Midbrain (tissue), 1 donor: ENCODE measurements around the gene MRPS2.
"Not testable (repeated sequence)": the region's sequence is repeated elsewhere in the genome, so short reads cannot be mapped to it uniquely, and the experiment has no call there.

ENCODE experiments used
- DNase-seq: peaks from one replicate; lab custom pipeline; 2025; lab: John Stamatoyannopoulos, UW

MRPS2 gene

GRCh38 chr9:135531096-135531495, 30.6 kb downstream of the MRPS2 start:
- no peak for DNase-seq

GRCh38 chr9:135533113-135533512, 32.6 kb downstream of the MRPS2 start:
- no peak for DNase-seq

GRCh38 chr9:135533674-135534073, 33.2 kb downstream of the MRPS2 start:
- DNase-seq: no peak

GRCh38 chr9:135534192-135534711, 33.8 kb downstream of the MRPS2 start:
- DNase-seq: not testable (repeated sequence)

- not testable (repeated sequence) for DNase-seq
These were observed 34.3 kb downstream of the MRPS2 start for GRCh38 chr9:135534826-135535225.

GRCh38 chr9:135535631-135536030, 35.1 kb downstream of the MRPS2 start:
- not testable (repeated sequence) for DNase-seq

GRCh38 chr9:135536216-135536615, 35.7 kb downstream of the MRPS2 start:
- no peak for DNase-seq

GRCh38 chr9:135543262-135543894, 42.9 kb downstream of the MRPS2 start:
- DNase-seq: not testable (repeated sequence)

- DNase-seq: no peak
These were observed 44.6 kb downstream of the MRPS2 start for GRCh38 chr9:135544981-135545635.

- not testable (repeated sequence) for DNase-seq
These were observed 45.2 kb downstream of the MRPS2 start, which contains the start of gene OBP2A for GRCh38 chr9:135545646-135546176. TSS of gene OBP2A (plus strand) at chr9:135546126. CDS start at chr9:135546181, 55 bp downstream.

- not testable (repeated sequence) for DNase-seq
These were observed 46.5 kb downstream of the MRPS2 start for GRCh38 chr9:135546792-135547617.

GRCh38 chr9:135547756-135548736, 47.6 kb downstream of the MRPS2 start:
- DNase-seq: no peak

- not testable (repeated sequence) for DNase-seq
These were observed 49.2 kb downstream of the MRPS2 start for GRCh38 chr9:135549478-135550343.

GRCh38 chr9:135550344-135550918, 49.9 kb downstream of the MRPS2 start:
- no peak for DNase-seq

GRCh38 chr9:135551031-135551430, 50.5 kb downstream of the MRPS2 start:
- DNase-seq: no peak

GRCh38 chr9:135551456-135551855, 51.0 kb downstream of the MRPS2 start:
- no peak for DNase-seq

- DNase-seq: no peak
These were observed 51.7 kb downstream of the MRPS2 start for GRCh38 chr9:135552021-135552697.

GRCh38 chr9:135552698-135553171, 52.3 kb downstream of the MRPS2 start:
- no peak for DNase-seq
